Activated T-helper 1 cell treated with anti-CD3 and anti-CD28 coated beads, Interleukin-12 subunit alpha, Interleukin-12 subunit beta, Interleukin-2, Interleukin-4 antibody, amounts not matched to agents 30 ng/mL and 10 ng/mL and 1 ng/mL, durations not matched to agents 14 hours and 24 hours and 36 hours (primary cell): ENCODE data around the gene PLCL1. TPM values are rescaled to one million over a fixed set of nuclear protein-coding genes. Genes with fewer than 3 reads are reported as not detected.
A peak's percentile ranks its signal among the peaks of the same experiment; 100 is the strongest.

Source experiments
- DNase-seq: peaks from one replicate; pipeline ENCODE4 v3.0.0; 2021; ENCODE audit warnings: low spot score
- H3K27ac Mint-ChIP-seq: one replicate; pipeline ENCODE4 v1.8.0; 2021; ENCODE audit warnings: mild to moderate bottlenecking, mixed read lengths
- H3K27me3 Mint-ChIP-seq: one replicate; pipeline ENCODE4 v1.8.0; 2022; ENCODE audit warnings: mild to moderate bottlenecking, moderate library complexity, mixed read lengths; ENCODE audit not compliant: insufficient read depth
- H3K36me3 Mint-ChIP-seq: one replicate; pipeline ENCODE4 v1.8.0; 2021; ENCODE audit warnings: low read depth, mixed read lengths
- H3K4me1 Mint-ChIP-seq: one replicate; pipeline ENCODE4 v1.8.0; 2021; ENCODE audit warnings: low read depth, mixed read lengths
- H3K4me3 Mint-ChIP-seq: one replicate; pipeline ENCODE4 v1.8.0; 2021; ENCODE audit warnings: mild to moderate bottlenecking, moderate library complexity, mixed read lengths
- H3K9me3 Mint-ChIP-seq: one replicate; pipeline ENCODE4 v1.8.0; 2021; ENCODE audit warnings: mixed read lengths
- intact Hi-C: fragments of 100-400 bp; cut with micrococcal nuclease; formaldehyde crosslinking; loops from one replicate; pipeline ENCODE4 v1.15.1; 2024
- total RNA-seq: library from RNA; stranded (reverse); gene quantifications from 2 replicates; pipeline ENCODE4 v1.2.3, GENCODE V29; 2022

The PLCL1 gene
- total RNA-seq, 1 donor from 2014 or later = 0.62 TPM

DNA sequence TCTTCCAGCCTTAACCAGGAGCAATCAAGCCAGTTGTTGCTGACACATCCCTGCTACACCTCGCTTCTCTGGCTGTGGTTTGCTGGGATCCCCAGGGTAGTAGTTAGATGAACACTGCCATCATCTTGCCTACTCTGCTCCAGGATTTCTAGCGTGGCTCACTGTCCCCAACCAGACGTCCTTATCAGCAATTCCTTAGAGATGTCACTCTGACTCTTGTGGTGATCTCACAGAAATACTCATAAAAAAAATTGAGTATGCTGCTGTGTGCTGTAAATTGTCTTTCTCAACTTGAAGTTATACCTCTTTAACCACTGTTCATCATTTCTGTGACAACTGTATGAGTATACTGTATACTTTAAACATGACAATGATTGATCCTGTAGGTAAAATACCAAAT, 63.2 kb downstream of the PLCL1 start:
- no peaks in the 10 kb centered on the region for H3K36me3 Mint-ChIP-seq
- no peaks in the 10 kb centered on the region for H3K27me3 Mint-ChIP-seq
- no peak overlapping the region for H3K27ac Mint-ChIP-seq
- intact Hi-C loops = loop anchor here (5.0 kb wide), 1 partner anchor 35 kb away; no protein-coding TSS in a partner anchor
- no peak overlapping the region for H3K4me3 Mint-ChIP-seq
- no peak for DNase-seq
- peaks cover 51% of the 10 kb centered on the region for H3K4me1 Mint-ChIP-seq
- no peaks in the 10 kb centered on the region for H3K9me3 Mint-ChIP-seq

DNA sequence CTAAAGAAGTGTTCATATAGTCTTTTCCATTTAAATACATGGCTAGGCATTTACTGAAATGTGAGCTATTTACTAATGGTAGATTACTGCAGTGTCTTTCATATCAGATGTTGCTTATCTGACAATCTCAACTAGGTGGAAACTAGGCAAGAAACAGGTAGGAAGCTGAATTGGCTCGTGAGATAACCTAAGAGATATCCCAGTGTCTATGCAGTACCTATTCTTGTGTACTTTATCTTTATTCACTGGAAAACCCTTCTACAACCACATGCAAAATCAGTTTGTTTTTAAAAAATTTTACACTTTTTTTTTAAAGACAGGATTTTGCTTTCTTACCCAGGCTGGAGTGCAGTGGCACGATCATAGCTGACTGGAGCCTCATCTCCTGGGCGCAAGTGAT, 63.8 kb downstream of the PLCL1 start:
- intact Hi-C loops = loop anchor here (5.0 kb wide), 1 partner anchor 34 kb away; no protein-coding TSS in a partner anchor

DNA sequence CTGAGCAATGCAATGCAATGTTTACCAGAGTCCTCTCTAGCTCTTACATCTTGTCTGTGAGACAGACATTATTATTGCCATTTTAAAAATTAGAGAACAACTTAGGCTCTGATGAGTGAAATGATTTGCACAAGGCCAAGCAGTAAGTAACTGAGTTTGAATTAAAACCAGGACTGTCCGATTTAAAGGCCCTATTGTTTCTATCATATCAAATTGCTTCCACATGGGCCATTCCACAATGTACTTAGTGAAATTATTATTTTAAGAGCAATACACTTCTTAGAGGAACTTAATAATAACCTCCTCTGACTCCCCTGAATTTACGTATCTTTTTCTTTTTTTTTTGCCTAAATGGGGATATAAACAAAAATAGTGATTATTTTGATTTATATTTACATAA, 64.6 kb downstream of the PLCL1 start:
- intact Hi-C loops = loop anchor here (1.0 to 5.0 kb wide), 2 partner anchors 33 to 176 kb away; no protein-coding TSS in a partner anchor
- Mint-ChIP-seq H3K27me3 (no peaks in the 10 kb centered on the region), H3K36me3 (no peaks in the 10 kb centered on the region), H3K4me3 (no peak overlapping the region), H3K4me1 (peaks cover 51% of the 10 kb centered on the region), H3K27ac (no peak overlapping the region), H3K9me3 (no peaks in the 10 kb centered on the region)
- no peak for DNase-seq

More for the DNA sequence above, 63.8 kb downstream of the PLCL1 start:
- no peaks in the 10 kb centered on the region for H3K9me3 Mint-ChIP-seq
- DNase-seq = no peak
- H3K4me3 Mint-ChIP-seq = peak overlapping the region; percentile 42
- H3K4me1 Mint-ChIP-seq = peaks cover 51% of the 10 kb centered on the region
- no peak overlapping the region for H3K27ac Mint-ChIP-seq
- H3K27me3 Mint-ChIP-seq = no peaks in the 10 kb centered on the region
- no peaks in the 10 kb centered on the region for H3K36me3 Mint-ChIP-seq

DNA sequence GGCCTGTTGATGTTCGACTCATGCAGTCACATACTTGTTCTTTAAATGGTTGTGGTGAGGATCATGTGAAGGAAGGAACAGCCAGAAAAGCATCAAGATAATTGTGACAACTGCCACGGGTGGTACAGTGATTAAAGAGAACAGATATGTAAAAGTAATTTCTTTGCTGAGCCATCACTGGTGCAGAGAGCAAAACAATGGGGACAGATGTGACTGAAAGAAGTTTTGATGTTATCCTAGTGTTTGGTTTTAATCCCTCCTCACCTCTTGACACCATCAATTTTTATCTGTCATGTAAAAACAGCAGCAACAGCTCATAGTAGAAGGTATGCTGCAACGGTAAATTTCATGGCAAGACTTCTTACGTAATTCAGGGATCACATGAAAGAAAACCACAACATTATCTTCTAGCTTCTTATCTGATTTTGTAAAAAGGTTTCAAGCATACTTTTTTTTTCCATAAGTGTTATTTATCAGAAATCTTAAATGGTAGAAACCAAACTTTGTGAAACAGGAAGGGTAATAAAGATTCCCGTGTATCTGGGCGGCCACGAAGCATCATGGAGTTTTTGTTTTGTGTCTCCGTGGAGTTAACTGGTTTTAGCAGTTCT, 65.2 kb downstream of the PLCL1 start:
- Mint-ChIP-seq H3K36me3 (no peaks in the 10 kb centered on the region), H3K27me3 (no peaks in the 10 kb centered on the region), H3K9me3 (no peaks in the 10 kb centered on the region), H3K4me1 (peaks cover 51% of the 10 kb centered on the region), H3K4me3 (peak overlapping the region; percentile 61), H3K27ac (peak overlapping the region; percentile 70)
- intact Hi-C loops = loop anchor here (1.0 to 5.0 kb wide), 4 partner anchors 20 to 176 kb away; no protein-coding TSS in a partner anchor
- DNase-seq = no peak

DNA sequence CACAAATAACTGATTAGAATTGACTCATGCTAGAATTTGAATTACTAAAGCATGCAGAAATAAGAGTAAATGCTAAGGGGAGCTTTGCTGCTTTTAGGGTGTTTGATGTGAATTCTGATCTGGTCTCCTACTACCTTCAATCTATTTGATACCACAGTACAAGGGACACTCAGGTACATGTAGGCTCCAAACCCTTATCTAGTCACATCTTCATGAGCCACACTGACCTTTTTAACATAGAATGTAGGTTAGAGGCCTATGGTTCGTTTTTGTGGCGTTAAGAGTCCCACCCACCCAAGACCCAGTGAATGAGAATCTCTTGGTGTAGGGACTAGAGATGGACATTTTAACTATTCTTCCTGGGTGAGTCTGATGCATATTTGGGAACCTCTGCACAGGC, 65.7 kb downstream of the PLCL1 start:
- intact Hi-C loops = loop anchor here (1.0 kb wide), 2 partner anchors 19 to 32 kb away; no protein-coding TSS in a partner anchor

DNA sequence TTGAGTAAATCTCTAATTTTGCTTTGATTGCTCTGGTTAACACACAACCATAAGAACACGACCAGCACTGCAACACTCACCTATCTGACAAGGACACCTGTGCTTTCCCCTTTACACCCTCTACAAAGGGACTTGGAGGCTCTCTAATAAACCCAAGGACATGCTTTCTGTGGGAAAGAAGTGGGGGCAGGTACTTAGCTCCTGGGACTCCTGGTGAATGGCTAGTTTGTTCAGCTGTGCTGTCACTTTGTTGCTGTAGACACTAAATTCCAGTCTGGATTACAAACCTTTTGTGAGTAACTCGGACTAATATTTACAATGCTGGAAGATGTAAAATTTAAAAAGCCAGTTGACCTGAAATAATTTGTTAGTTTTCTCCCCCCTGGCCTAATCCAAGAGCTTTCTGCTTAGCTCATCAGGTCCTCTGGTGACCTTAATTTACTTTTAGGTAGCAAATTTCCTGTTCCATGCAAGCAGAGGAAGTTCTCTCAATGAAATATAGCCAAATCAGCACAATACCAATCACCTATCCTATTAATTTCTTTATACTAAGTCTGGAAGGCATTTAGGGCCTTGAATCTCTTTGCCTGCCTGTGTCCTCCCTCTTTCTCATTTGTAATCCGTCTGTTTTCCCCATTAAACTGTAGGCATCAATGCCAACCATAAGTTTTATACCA, 67.5 kb downstream of the PLCL1 start:
- H3K27ac Mint-ChIP-seq = no peak overlapping the region

More for the DNA sequence above, 65.7 kb downstream of the PLCL1 start:
- Mint-ChIP-seq H3K4me3 (peak overlapping the region; percentile 61), H3K4me1 (peaks cover 51% of the 10 kb centered on the region), H3K27me3 (no peaks in the 10 kb centered on the region), H3K27ac (peak overlapping the region; percentile 70), H3K9me3 (no peaks in the 10 kb centered on the region), H3K36me3 (no peaks in the 10 kb centered on the region)
- DNase-seq = no peak

DNA sequence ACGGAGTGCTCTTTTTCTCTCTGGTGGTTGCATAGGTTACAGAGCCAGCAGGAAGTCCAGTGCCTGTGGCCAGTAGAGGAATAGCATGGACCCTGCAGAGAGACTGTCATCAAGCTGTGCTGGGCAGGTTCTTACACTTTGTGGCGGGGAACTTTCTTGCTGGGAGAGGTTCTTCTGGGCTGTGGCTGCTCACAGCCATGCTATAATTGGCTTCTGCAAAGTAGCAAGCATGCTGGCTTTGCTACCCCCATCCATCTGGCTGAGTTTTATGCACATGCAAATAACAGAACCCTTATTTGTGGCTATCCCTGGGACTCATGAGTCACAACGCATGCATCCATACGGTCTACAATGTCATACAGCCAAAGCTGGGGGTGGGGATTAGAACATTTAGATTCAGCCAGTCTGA, 68.9 kb downstream of the PLCL1 start:
- peaks cover 40% of the 10 kb centered on the region for H3K4me1 Mint-ChIP-seq
- DNase-seq = no peak

More for the DNA sequence above, 67.5 kb downstream of the PLCL1 start:
- Mint-ChIP-seq H3K4me3 (no peak overlapping the region), H3K4me1 (peaks cover 51% of the 10 kb centered on the region), H3K27me3 (no peaks in the 10 kb centered on the region), H3K9me3 (no peaks in the 10 kb centered on the region), H3K36me3 (no peaks in the 10 kb centered on the region)
- intact Hi-C loops = no loop called here
- no peak for DNase-seq

DNA sequence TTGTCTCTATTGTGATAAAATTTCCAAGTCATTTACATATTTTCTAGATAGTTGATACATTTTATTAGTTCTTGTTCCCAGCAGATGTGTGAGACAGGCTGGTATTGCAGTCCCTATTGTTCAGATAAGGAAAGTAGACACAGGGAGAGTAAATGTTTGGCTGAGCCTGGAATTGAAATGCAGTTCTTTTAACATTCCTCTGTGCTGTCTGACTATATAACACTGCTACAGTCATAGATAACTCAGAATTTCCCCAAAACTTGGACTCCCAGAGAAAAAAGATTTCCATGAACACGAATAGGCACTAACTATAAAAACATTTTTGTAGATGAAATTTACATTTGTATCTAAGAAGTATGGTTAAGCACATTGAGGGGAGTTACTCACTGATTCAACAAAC, 71.4 kb downstream of the PLCL1 start:
- Mint-ChIP-seq H3K4me1 (peaks cover 15% of the 10 kb centered on the region), H3K36me3 (no peaks in the 10 kb centered on the region), H3K27ac (no peak overlapping the region), H3K27me3 (no peaks in the 10 kb centered on the region), H3K9me3 (no peaks in the 10 kb centered on the region), H3K4me3 (no peak overlapping the region)
- DNase-seq = no peak
- intact Hi-C loops = no loop called here

More for the DNA sequence above, 68.9 kb downstream of the PLCL1 start:
- H3K9me3 Mint-ChIP-seq = no peaks in the 10 kb centered on the region
- H3K27ac Mint-ChIP-seq = no peak overlapping the region
- intact Hi-C loops = no loop called here
- H3K4me3 Mint-ChIP-seq = no peak overlapping the region
- no peaks in the 10 kb centered on the region for H3K36me3 Mint-ChIP-seq
- H3K27me3 Mint-ChIP-seq = no peaks in the 10 kb centered on the region

DNA sequence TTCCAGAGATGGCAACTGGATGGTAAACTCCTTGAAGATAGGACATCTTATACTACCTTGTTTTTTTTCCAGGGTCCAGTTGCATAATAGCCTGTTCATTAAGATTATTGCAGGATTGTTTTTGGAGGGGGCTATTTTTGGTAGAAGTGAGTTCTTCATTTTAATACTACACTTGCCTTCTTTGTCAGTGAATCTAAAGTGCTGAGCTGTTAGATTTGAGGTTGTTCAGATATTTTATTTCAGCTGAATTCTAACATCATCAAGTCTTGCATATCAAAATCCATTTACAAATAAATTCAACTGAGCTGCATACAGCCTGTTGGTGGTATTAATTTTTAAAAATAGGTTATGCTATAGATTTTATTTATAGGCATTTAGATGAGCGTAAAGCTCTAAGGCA, 72.1 kb downstream of the PLCL1 start:
- intact Hi-C loops = no loop called here
- H3K27me3 Mint-ChIP-seq = no peaks in the 10 kb centered on the region
- no peaks in the 10 kb centered on the region for H3K36me3 Mint-ChIP-seq
- no peaks in the 10 kb centered on the region for H3K9me3 Mint-ChIP-seq
- H3K4me1 Mint-ChIP-seq = peaks cover 10% of the 10 kb centered on the region
- H3K4me3 Mint-ChIP-seq = no peak overlapping the region
- no peak for DNase-seq
- H3K27ac Mint-ChIP-seq = no peak overlapping the region

DNA sequence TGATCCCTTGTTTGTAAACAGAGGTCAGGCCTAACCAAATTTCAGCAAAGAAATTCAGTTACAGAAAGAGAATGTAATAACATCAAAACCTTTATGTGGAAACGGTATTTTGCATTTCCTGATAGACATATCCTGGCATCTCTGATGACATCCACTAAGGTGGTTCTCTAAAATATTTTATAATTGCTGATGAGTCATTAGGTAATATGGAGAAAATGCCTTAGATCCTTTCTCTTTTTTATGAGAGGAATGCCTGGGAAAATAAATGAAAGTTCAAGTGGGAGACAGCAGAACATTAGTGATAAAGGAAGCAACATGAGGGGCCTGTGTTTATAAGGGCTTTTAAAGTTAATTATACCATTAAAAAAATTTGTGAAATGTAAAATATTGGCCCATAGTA, 72.6 kb downstream of the PLCL1 start:
- no peaks in the 10 kb centered on the region for H3K36me3 Mint-ChIP-seq
- intact Hi-C loops = no loop called here
- no peak overlapping the region for H3K27ac Mint-ChIP-seq
- no peak overlapping the region for H3K4me3 Mint-ChIP-seq
- DNase-seq = no peak
- no peaks in the 10 kb centered on the region for H3K9me3 Mint-ChIP-seq
- H3K27me3 Mint-ChIP-seq = no peaks in the 10 kb centered on the region
- peaks cover 4% of the 10 kb centered on the region for H3K4me1 Mint-ChIP-seq

DNA sequence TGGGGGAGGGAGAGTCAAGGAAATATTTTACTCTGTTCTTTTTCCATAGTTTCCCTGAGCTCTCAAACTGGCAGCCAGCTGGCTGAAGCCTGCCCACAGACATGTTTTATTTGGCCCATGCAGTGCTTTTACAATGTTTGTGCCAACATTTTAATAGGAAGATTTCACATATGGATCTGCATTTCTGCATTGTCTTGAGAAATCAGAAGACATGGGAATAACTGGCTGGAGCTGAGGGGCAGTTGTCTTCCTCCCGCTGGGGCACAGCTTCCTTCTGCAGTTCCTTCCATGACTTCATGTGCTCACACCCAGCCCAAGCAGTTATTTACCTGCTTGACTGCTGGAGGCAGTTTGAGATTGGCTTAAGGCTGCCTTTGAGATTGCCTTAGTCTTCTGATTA, 74.4 kb downstream of the PLCL1 start:
- no peak for DNase-seq
- Mint-ChIP-seq H3K27me3 (no peaks in the 10 kb centered on the region), H3K9me3 (peaks cover 3% of the 10 kb centered on the region), H3K4me1 (no peaks in the 10 kb centered on the region), H3K4me3 (no peak overlapping the region), H3K36me3 (no peaks in the 10 kb centered on the region), H3K27ac (no peak overlapping the region)
- intact Hi-C loops = no loop called here

DNA sequence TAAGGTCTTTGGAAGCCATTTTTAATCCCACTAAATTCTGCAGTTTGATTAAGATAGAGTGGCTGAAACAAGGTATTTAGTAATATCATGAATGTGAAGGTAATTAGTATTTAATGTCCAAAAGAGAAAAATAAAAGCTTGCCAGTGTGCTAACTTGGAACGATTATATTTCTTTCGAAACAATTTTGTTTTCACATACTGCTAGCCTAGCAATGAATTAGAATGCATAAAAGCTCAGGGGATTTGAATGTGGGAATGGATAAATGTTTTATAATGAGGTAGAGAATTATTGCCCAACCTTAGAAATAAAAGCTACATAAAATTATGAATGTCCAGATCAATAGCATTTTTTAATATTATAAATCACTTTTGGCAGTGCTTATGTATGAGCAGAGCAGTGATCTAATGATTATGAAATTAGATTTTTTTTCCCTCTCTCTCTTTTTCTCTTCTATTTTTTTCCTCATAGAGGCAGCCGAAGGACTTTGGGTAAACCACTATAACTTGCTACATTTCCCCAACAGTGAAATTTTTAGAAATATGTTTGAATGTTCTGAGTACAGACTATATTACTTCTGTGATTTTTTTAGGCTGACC, 75.5 kb downstream of the PLCL1 start:
- intact Hi-C loops = no loop called here
- peaks cover 3% of the 10 kb centered on the region for H3K9me3 Mint-ChIP-seq
- no peak overlapping the region for H3K27ac Mint-ChIP-seq
- H3K4me3 Mint-ChIP-seq = no peak overlapping the region
- no peak for DNase-seq
- H3K36me3 Mint-ChIP-seq = no peaks in the 10 kb centered on the region
- H3K27me3 Mint-ChIP-seq = no peaks in the 10 kb centered on the region
- H3K4me1 Mint-ChIP-seq = no peaks in the 10 kb centered on the region

DNA sequence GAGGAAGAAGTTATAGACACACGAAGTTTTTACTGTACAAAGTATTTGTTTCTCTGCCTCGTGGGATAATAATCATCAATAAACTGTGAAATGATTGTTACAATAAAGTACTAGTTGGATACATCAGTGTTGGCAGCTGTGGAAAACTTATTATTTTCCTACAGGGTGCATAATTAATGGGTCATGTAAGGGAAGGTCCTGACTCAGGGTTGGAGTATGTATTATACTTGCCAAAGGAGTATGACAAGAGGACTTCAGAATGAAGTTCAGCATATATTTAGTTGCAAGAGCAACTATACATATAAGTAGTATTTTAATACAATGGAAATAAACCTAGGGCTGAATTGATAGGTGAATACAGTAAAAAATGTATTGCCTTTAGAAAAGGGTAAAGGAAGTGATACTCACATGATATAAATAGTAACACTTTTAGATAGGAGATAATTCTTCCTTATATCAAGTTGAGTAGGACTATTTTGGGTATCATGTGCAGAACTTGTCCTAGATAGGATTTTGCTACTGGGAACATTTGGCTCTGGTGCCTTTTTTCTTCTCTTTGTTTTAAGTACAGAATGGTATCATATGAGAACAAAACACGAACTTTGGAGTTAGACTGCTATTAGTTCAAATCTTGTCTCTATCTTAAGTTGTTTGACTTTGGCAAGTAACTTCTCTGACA, 79.1 kb downstream of the PLCL1 start:
- H3K4me3 Mint-ChIP-seq = no peak overlapping the region
- H3K4me1 Mint-ChIP-seq = peaks cover 11% of the 10 kb centered on the region
- no peak for DNase-seq
- H3K9me3 Mint-ChIP-seq = peaks cover 3% of the 10 kb centered on the region
- no peaks in the 10 kb centered on the region for H3K36me3 Mint-ChIP-seq
- no peaks in the 10 kb centered on the region for H3K27me3 Mint-ChIP-seq
- H3K27ac Mint-ChIP-seq = no peak overlapping the region
- intact Hi-C loops = no loop called here
